Cardiac muscle cell (in vitro differentiated cells and primary cell): ENCODE measurements around the gene ATXN2. TPM values are rescaled to one million over a fixed set of nuclear protein-coding genes. Genes with fewer than 3 reads are reported as not detected.
"Not testable (repeated sequence)": the region's sequence is repeated elsewhere in the genome, so short reads cannot be mapped to it uniquely, and the experiment has no call there.

Source experiments
- DNase-seq, 2 donors: peaks; one replicate each; pipeline versions ENCODE4 v3.0.0 to v3.0.0-alpha.2; 2010 to 2017; ENCODE audit warnings: low read depth in 1 of 2, low spot score in 1 of 2
- H3K27ac ChIP-seq: fragments of 200-600 bp; sonication (generic); 2 replicates; pipeline ENCODE4 v1.5.1; 2016
- H3K27me3 ChIP-seq: fragments of 200-600 bp; sonication (generic); 2 replicates; pipeline ENCODE4 v1.6.0; 2016; ENCODE audit warnings: control low read depth
- H3K36me3 ChIP-seq: fragments of 200-600 bp; sonication (generic); 2 replicates; pipeline ENCODE4 v1.5.1; 2016; ENCODE audit warnings: control low read depth
- H3K4me1 ChIP-seq: fragments of 200-600 bp; sonication (generic); 2 replicates; pipeline ENCODE4 v1.8.1; 2017; ENCODE audit warnings: low read depth, mild to moderate bottlenecking, mixed run types
- H3K4me3 ChIP-seq: fragments of 200-600 bp; sonication (generic); 2 replicates; pipeline ENCODE4 v1.5.1; 2016; ENCODE audit warnings: mild to moderate bottlenecking
- H3K9me3 ChIP-seq: fragments of 200-600 bp; sonication (generic); 2 replicates; pipeline ENCODE4 v1.5.1; 2017; ENCODE audit warnings: low read depth, mild to moderate bottlenecking, control low read depth
- CTCF ChIP-seq: IDR thresholded peaks from 2 replicates; pipeline ENCODE4 v1.5.1; 2012; ENCODE audit warnings: low read depth, mild to moderate bottlenecking, low read length
- polyA plus RNA-seq: library from polyadenylated mRNA; unstranded; fragments of >200 nt; fragmentation: Nextera tagmentation; extraction: Ambion mirVana; gene quantifications from 2 replicates; pipeline ENCODE4 v1.2.1, GENCODE V29; 2016
- total RNA-seq: library from RNA; depleted of rRNA; stranded (reverse); fragments of >200 nt; gene quantifications from 2 replicates; pipeline ENCODE4 v1.2.3, GENCODE V29; 2016

Gene ATXN2
- total and polyA plus RNA-seq, 2 experiments from 2014 or later, result 29.5 to 52.7 TPM

DNA sequence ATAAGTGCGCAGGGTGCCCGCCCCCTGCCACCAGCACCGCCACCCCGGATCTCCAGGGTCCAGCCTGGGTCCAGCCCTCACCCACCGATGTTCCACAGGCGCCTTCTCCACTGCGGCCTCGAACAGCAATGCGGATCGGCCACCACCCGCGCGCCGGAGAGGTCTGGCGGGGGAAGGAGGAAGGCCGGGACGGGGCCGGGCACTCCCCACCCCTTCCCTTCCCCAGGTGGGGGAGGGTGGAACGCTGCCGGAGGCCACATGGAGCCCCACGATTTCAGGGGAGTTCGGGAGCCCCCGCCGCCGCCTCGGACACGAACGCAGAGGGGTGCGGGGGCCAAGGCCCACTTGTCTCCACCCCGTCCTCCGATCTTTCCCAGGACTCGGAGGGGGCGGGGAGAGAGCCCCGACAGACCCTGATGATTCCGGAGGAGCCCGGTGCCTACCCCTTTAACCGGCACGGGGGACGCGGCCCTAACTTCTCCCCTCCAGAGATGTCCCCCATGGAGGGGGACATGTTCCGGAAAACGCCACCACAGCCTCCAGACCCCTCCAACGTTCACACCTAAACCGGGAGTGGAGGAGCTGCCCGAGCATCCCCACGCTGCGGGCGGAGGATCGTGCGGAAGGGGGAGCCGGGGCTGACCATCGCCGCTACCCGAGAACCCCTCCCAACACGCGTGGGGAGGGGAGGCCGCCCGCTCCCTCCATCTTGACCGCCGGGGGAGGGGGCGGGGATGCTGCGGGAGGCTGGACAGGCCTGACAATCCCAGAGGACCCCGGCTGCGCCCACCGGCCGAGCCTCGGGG is 1.1 kb downstream of the ATXN2 start:
- Histone ChIP-seq H3K27me3 (no peaks in the 10 kb centered on the region), H3K4me1 (peaks cover 22% of the 10 kb centered on the region), H3K27ac (peak overlapping the region; percentile 100), H3K36me3 (no peaks in the 10 kb centered on the region), H3K9me3 (no peaks in the 10 kb centered on the region), H3K4me3 (peak overlapping the region; percentile 69)
- peak; percentile 55 to 57 for DNase-seq
- no peak for TF ChIP-seq CTCF

GRCh38 chr12:111596985-111597830 is 1.9 kb downstream of the ATXN2 start:
- peak overlapping the region; percentile 100 for H3K27ac ChIP-seq
- peak overlapping the region; percentile 69 for H3K4me3 ChIP-seq
- no peaks in the 10 kb centered on the region for H3K9me3 ChIP-seq
- DNase-seq, result peak; percentile 67 to 77
- H3K4me1 ChIP-seq, result peaks cover 22% of the 10 kb centered on the region
- TF ChIP-seq CTCF, result no peak
- no peaks in the 10 kb centered on the region for H3K36me3 ChIP-seq
- H3K27me3 ChIP-seq, result no peaks in the 10 kb centered on the region

DNA sequence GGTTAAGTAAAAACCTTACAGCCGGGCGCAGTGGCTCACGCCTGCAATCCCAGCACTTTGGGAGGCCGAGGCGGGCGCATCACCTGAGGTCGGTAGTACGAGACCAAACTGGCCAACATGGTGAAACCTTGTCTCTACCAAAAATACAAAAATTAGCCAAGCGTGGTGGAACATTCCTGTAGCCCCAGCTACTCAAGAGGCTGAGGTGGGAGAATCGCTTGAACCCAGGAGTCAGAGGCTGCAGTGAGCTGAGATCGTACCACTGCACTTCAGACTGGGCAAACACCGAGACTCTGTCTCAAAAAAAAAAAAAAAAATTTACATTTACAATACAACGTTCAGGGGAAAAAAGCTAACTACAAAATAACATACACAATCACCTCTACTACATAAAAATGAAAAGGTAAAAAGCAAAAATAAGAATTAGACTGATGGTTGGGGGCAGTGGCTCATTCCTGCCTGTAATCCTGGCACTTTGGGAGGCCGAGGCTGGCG is 3.7 kb downstream of the ATXN2 start:
- not testable (repeated sequence) for H3K36me3 ChIP-seq, H3K4me3 ChIP-seq, DNase-seq, H3K27ac ChIP-seq, H3K9me3 ChIP-seq, H3K27me3 ChIP-seq
- peaks cover 22% of the 10 kb centered on the region for H3K4me1 ChIP-seq

- H3K4me3 ChIP-seq, DNase-seq, H3K27ac ChIP-seq, H3K27me3 ChIP-seq, H3K36me3 ChIP-seq, H3K9me3 ChIP-seq: not testable (repeated sequence)
- H3K4me1 ChIP-seq, result peaks cover 15% of the 10 kb centered on the region
Measured at GRCh38 chr12:111591399-111592010, 7.6 kb downstream of the ATXN2 start.

DNA sequence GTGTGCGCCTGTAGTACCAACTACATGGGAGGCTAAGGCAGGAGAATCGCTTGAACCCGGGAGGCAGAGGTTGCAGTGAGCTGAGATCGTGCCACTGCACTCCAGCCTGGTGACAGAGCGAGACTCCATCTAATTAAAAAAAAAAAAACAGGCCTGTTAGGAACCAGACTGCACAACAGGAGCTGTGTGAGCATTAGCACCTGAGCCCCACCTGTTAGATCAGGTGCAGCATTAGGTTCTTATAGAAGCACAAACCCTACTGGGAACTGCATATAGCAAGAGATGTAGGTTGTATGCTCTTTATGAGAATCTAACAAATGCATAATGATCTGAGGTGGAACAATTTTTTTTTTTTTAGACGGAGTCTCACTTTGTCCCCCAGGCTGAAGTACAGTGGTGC is 8.6 kb downstream of the ATXN2 start:
- Histone ChIP-seq H3K27ac (no peak overlapping the region), H3K4me3 (no peak overlapping the region), H3K4me1 (peaks cover 12% of the 10 kb centered on the region), H3K27me3 (no peaks in the 10 kb centered on the region), H3K36me3 (no peaks in the 10 kb centered on the region), H3K9me3 (no peaks in the 10 kb centered on the region)
- no peak for TF ChIP-seq CTCF
- DNase-seq, result no peak

- H3K27me3 ChIP-seq, result no peaks in the 10 kb centered on the region
- H3K4me3 ChIP-seq, result no peak overlapping the region
- DNase-seq, result no peak
- H3K9me3 ChIP-seq, result no peaks in the 10 kb centered on the region
- peaks cover 6% of the 10 kb centered on the region for H3K4me1 ChIP-seq
- H3K36me3 ChIP-seq, result no peaks in the 10 kb centered on the region
- no peak for TF ChIP-seq CTCF
- no peak overlapping the region for H3K27ac ChIP-seq
Measured at GRCh38 chr12:111589601-111590000, 9.5 kb downstream of the ATXN2 start.
